Astrocyte (in vitro differentiated cells and primary cell): Measurements from ENCODE around the gene VAPA. TPM values are rescaled to one million over a fixed set of nuclear protein-coding genes. Genes with fewer than 3 reads are reported as not detected.

Experiments used
- DNase-seq: peaks from one replicate; pipeline ENCODE4 v3.0.0-alpha.2; 2010; ENCODE audit warnings: low read depth
- FAIRE-seq: peaks from 2 replicates; lab custom pipeline; 2011; peaks lifted over from hg19 to GRCh38; lab: Jason Lieb, UNC
- H2AFZ ChIP-seq: 2 replicates; pipeline ENCODE4 v1.6.0; 2012; ENCODE audit warnings: low read depth, low read length, inconsistent platforms
- H3K27ac ChIP-seq: 2 replicates; pipeline ENCODE4 v1.5.1; 2011; ENCODE audit warnings: low read depth, low read length, inconsistent platforms
- H3K27me3 ChIP-seq: 2 replicates; pipeline ENCODE4 v1.6.0; 2011; ENCODE audit warnings: low read length, inconsistent platforms; ENCODE audit not compliant: insufficient read depth
- H3K36me3 ChIP-seq: 2 replicates; pipeline ENCODE4 v1.5.1; 2011; ENCODE audit warnings: low read length, inconsistent platforms; ENCODE audit not compliant: insufficient read depth
- H3K4me1 ChIP-seq: 2 replicates; pipeline ENCODE4 v1.5.1; 2011; ENCODE audit warnings: low read length, inconsistent platforms; ENCODE audit not compliant: insufficient read depth
- H3K4me2 ChIP-seq: 2 replicates; pipeline ENCODE4 v1.6.0; 2012; ENCODE audit warnings: low read length, inconsistent platforms
- H3K4me3 ChIP-seq: 2 replicates; pipeline ENCODE4 v1.5.1; 2011; ENCODE audit warnings: low read depth, mild to moderate bottlenecking, low read length, inconsistent platforms; ENCODE audit not compliant: insufficient read depth
- H3K79me2 ChIP-seq: 2 replicates; pipeline ENCODE4 v1.6.0; 2012; ENCODE audit warnings: mild to moderate bottlenecking, low read length, inconsistent platforms; ENCODE audit not compliant: insufficient read depth
- H3K9ac ChIP-seq: 2 replicates; pipeline ENCODE4 v1.6.0; 2012; ENCODE audit warnings: mild to moderate bottlenecking, low read length, inconsistent platforms
- H3K9me3 ChIP-seq: 2 replicates; pipeline ENCODE4 v1.5.1; 2012; ENCODE audit warnings: low read depth, mild to moderate bottlenecking, low read length, inconsistent platforms; ENCODE audit not compliant: insufficient read depth
- H4K20me1 ChIP-seq: 2 replicates; pipeline ENCODE4 v1.6.0; 2012; ENCODE audit warnings: low read length, inconsistent platforms; ENCODE audit not compliant: insufficient read depth
- H3K27ac Mint-ChIP-seq: one replicate; pipeline ENCODE4 v1.8.0; 2021; ENCODE audit warnings: mild to moderate bottlenecking, mixed read lengths; ENCODE audit not compliant: unreplicated experiment
- H3K27me3 Mint-ChIP-seq: one replicate; pipeline ENCODE4 v1.8.0; 2021; ENCODE audit warnings: low read depth, mixed read lengths; ENCODE audit not compliant: unreplicated experiment
- H3K36me3 Mint-ChIP-seq: one replicate; pipeline ENCODE4 v1.8.0; 2021; ENCODE audit warnings: low read depth, mixed read lengths; ENCODE audit not compliant: unreplicated experiment
- H3K4me1 Mint-ChIP-seq: one replicate; pipeline ENCODE4 v1.8.0; 2021; ENCODE audit warnings: low read depth, mixed read lengths; ENCODE audit not compliant: unreplicated experiment
- H3K4me3 Mint-ChIP-seq: one replicate; pipeline ENCODE4 v1.8.0; 2021; ENCODE audit warnings: mild to moderate bottlenecking, moderate library complexity, mixed read lengths; ENCODE audit not compliant: unreplicated experiment
- H3K9me3 Mint-ChIP-seq: one replicate; pipeline ENCODE4 v1.8.0; 2021; ENCODE audit warnings: mild to moderate bottlenecking, mixed read lengths; ENCODE audit not compliant: unreplicated experiment
- EZH2 ChIP-seq: IDR thresholded peaks from 2 replicates; pipeline ENCODE4 v1.6.1; 2012; ENCODE audit warnings: mild to moderate bottlenecking, low read length, inconsistent platforms; ENCODE audit not compliant: insufficient read depth
- total RNA-seq: library from RNA; stranded (reverse); gene quantifications from 2 replicates; pipeline ENCODE4 v1.2.1, GENCODE V29; 2021
- TF ChIP-seq, protein P1 (sequence below): IDR thresholded peaks from 2 replicates; pipeline ENCODE4 v1.5.1; 2011; ENCODE audit warnings: low read depth, mild to moderate bottlenecking, inconsistent platforms, low read length, moderate library complexity; ENCODE audit not compliant: insufficient read depth

Gene VAPA
- total RNA-seq, 1 donor from 2014 or later = 181 TPM

GRCh38 chr18:9925369-9925768, 11.6 kb downstream of the VAPA start:
- Histone ChIP-seq H3K4me2 (no peak overlapping the region), H3K27ac (no peak overlapping the region)

GRCh38 chr18:9925795-9926194, 12.0 kb downstream of the VAPA start:
- Histone ChIP-seq H3K9me3 (no peaks in the 10 kb centered on the region), H3K4me1 (peaks cover 5% of the 10 kb centered on the region), H4K20me1 (peaks cover 90% of the 10 kb centered on the region), H3K27me3 (no peaks in the 10 kb centered on the region), H2AFZ (no peak overlapping the region), H3K36me3 (no peaks in the 10 kb centered on the region), H3K27ac (peak overlapping the region; percentile 16), H3K9ac (no peak overlapping the region), H3K4me2 (no peak overlapping the region), H3K4me3 (no peak overlapping the region), H3K79me2 (peaks cover 100% of the 10 kb centered on the region)
- no peak for DNase-seq
- no peak for FAIRE-seq
- Mint-ChIP-seq H3K36me3 (no peaks in the 10 kb centered on the region), H3K4me3 (no peak overlapping the region), H3K27ac (no peak overlapping the region), H3K27me3 (no peaks in the 10 kb centered on the region), H3K9me3 (no peaks in the 10 kb centered on the region), H3K4me1 (peaks cover 48% of the 10 kb centered on the region)
- TF ChIP-seq, protein P1, sequence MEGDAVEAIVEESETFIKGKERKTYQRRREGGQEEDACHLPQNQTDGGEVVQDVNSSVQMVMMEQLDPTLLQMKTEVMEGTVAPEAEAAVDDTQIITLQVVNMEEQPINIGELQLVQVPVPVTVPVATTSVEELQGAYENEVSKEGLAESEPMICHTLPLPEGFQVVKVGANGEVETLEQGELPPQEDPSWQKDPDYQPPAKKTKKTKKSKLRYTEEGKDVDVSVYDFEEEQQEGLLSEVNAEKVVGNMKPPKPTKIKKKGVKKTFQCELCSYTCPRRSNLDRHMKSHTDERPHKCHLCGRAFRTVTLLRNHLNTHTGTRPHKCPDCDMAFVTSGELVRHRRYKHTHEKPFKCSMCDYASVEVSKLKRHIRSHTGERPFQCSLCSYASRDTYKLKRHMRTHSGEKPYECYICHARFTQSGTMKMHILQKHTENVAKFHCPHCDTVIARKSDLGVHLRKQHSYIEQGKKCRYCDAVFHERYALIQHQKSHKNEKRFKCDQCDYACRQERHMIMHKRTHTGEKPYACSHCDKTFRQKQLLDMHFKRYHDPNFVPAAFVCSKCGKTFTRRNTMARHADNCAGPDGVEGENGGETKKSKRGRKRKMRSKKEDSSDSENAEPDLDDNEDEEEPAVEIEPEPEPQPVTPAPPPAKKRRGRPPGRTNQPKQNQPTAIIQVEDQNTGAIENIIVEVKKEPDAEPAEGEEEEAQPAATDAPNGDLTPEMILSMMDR = no peak
- TF ChIP-seq EZH2 = no peak

More at GRCh38 chr18:9925369-9925768, 11.6 kb downstream of the VAPA start:
- Histone ChIP-seq H3K27me3 (no peaks in the 10 kb centered on the region), H3K36me3 (no peaks in the 10 kb centered on the region), H3K9ac (no peak overlapping the region), H3K79me2 (peaks cover 100% of the 10 kb centered on the region), H3K4me1 (peaks cover 5% of the 10 kb centered on the region), H4K20me1 (peaks cover 92% of the 10 kb centered on the region), H2AFZ (no peak overlapping the region), H3K4me3 (no peak overlapping the region), H3K9me3 (no peaks in the 10 kb centered on the region)
- FAIRE-seq = no peak
- TF ChIP-seq, protein P1 = no peak
- TF ChIP-seq EZH2 = no peak
- no peaks in the 10 kb centered on the region for H3K9me3 Mint-ChIP-seq
- H3K4me1 Mint-ChIP-seq = peaks cover 47% of the 10 kb centered on the region
- no peak overlapping the region for H3K27ac Mint-ChIP-seq
- DNase-seq = peak; percentile 55
- no peaks in the 10 kb centered on the region for H3K27me3 Mint-ChIP-seq
- H3K36me3 Mint-ChIP-seq = no peaks in the 10 kb centered on the region
- no peak overlapping the region for H3K4me3 Mint-ChIP-seq

DNA sequence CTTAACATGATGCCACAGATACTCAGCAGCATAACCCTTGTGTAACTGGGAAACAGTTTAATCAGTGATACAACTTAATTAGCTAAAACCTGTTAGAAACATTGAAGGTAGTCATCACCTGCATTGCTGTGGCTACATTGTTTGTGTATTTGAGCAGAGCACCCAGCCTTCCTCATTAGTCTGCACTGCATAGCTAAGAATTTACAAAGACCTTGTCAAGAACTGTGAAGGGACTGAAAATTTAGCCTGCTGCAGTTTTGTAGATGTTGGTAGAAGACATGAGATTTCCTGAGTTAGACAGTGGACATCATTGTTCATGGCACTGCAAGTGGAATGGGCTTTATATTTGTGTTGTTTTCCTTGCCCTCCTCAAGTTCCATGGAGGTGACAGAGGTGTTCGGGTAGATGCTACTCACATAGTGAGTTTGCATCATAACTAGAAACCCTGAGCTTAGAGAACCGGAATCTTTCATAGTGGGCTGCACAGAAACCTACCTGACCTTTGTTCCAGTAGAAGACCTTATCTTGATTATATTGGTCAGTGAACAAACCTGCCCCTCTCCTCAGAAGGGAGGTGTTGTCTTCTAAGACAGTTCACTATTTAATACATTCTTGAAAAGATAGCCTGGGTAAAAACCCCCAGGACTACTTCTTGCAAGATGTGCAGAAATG, 12.5 kb downstream of the VAPA start:
- no peaks in the 10 kb centered on the region for H3K27me3 Mint-ChIP-seq
- H3K27ac Mint-ChIP-seq = no peak overlapping the region
- H3K36me3 Mint-ChIP-seq = no peaks in the 10 kb centered on the region
- Histone ChIP-seq H3K27ac (no peak overlapping the region), H3K79me2 (peaks cover 100% of the 10 kb centered on the region), H3K4me1 (peaks cover 5% of the 10 kb centered on the region), H3K36me3 (no peaks in the 10 kb centered on the region), H3K9me3 (no peaks in the 10 kb centered on the region), H3K4me2 (no peak overlapping the region), H4K20me1 (peaks cover 90% of the 10 kb centered on the region), H3K27me3 (no peaks in the 10 kb centered on the region), H2AFZ (no peak overlapping the region), H3K4me3 (no peak overlapping the region), H3K9ac (no peak overlapping the region)
- H3K4me1 Mint-ChIP-seq = peaks cover 50% of the 10 kb centered on the region
- H3K9me3 Mint-ChIP-seq = no peaks in the 10 kb centered on the region
- TF ChIP-seq, protein P1 = no peak
- no peak for TF ChIP-seq EZH2
- DNase-seq (no peak), FAIRE-seq (no peak)
- peak overlapping the region; percentile 23 for H3K4me3 Mint-ChIP-seq
